ENCODE data around the gene DYNC1H1.

Gene DYNC1H1

GRCh38 chr14:101964297-101965180 is at the start of gene DYNC1H1:
Gene DYNC1H1, plus strand, starts transcription at chr14:101964573. Its CDS starts 119 bp downstream, at chr14:101964692.
- DNase-seq: peak; percentile 90

GRCh38 chr14:101915871-101916815 is 48.2 kb upstream of the DYNC1H1 start:
- no peak for DNase-seq

GRCh38 chr14:101916816-101917412 is 47.5 kb upstream of the DYNC1H1 start:
- no peak for DNase-seq

GRCh38 chr14:101917413-101918017 is 46.9 kb upstream of the DYNC1H1 start:
- DNase-seq: no peak

- DNase-seq: no peak
These were observed 46.0 kb upstream of the DYNC1H1 start for GRCh38 chr14:101918065-101918989.

- DNase-seq: no peak
These were observed 44.1 kb upstream of the DYNC1H1 start for GRCh38 chr14:101920271-101920670.

- DNase-seq: no peak
These were observed 41.5 kb upstream of the DYNC1H1 start for GRCh38 chr14:101922866-101923265.

- DNase-seq: no peak
These were observed 39.2 kb upstream of the DYNC1H1 start for GRCh38 chr14:101925152-101925551.

- DNase-seq: no peak
These were observed 38.3 kb upstream of the DYNC1H1 start for GRCh38 chr14:101926085-101926484.

- DNase-seq: no peak
These were observed 37.8 kb upstream of the DYNC1H1 start for GRCh38 chr14:101926620-101927019.

GRCh38 chr14:101927859-101928258 is 36.5 kb upstream of the DYNC1H1 start:
- DNase-seq: no peak

- DNase-seq: no peak
These were observed 35.9 kb upstream of the DYNC1H1 start for GRCh38 chr14:101928415-101928841.

GRCh38 chr14:101929096-101929495 is 35.3 kb upstream of the DYNC1H1 start:
- DNase-seq: no peak

GRCh38 chr14:101929946-101930345 is 34.4 kb upstream of the DYNC1H1 start:
- DNase-seq: no peak

- no peak for DNase-seq
These were observed 31.7 kb upstream of the DYNC1H1 start for GRCh38 chr14:101932673-101933072.

- no peak for DNase-seq
These were observed 31.2 kb upstream of the DYNC1H1 start for GRCh38 chr14:101933209-101933608.

- DNase-seq: no peak
These were observed 29.7 kb upstream of the DYNC1H1 start for GRCh38 chr14:101934601-101935150.

GRCh38 chr14:101937926-101938767 is 26.2 kb upstream of the DYNC1H1 start:
- no peak for DNase-seq

- DNase-seq: no peak
These were observed 24.7 kb upstream of the DYNC1H1 start for GRCh38 chr14:101939646-101940170.

- DNase-seq: no peak
These were observed 19.9 kb upstream of the DYNC1H1 start for GRCh38 chr14:101944451-101944850.

Measured in CD4-positive, alpha-beta T cell treated with Interleukin-10 for 1 hour (primary cell).